ENCODE measurements around the gene ARRDC2. TPM values are rescaled to one million over a fixed set of nuclear protein-coding genes. Genes with fewer than 3 reads are reported as not detected.

The ARRDC2 gene
- total and polyA plus RNA-seq, 2 of the 13 experiments (the other 11 are each of a cell fraction or from before 2014, with no cell fraction given): 2.1 to 3.4 TPM

DNA sequence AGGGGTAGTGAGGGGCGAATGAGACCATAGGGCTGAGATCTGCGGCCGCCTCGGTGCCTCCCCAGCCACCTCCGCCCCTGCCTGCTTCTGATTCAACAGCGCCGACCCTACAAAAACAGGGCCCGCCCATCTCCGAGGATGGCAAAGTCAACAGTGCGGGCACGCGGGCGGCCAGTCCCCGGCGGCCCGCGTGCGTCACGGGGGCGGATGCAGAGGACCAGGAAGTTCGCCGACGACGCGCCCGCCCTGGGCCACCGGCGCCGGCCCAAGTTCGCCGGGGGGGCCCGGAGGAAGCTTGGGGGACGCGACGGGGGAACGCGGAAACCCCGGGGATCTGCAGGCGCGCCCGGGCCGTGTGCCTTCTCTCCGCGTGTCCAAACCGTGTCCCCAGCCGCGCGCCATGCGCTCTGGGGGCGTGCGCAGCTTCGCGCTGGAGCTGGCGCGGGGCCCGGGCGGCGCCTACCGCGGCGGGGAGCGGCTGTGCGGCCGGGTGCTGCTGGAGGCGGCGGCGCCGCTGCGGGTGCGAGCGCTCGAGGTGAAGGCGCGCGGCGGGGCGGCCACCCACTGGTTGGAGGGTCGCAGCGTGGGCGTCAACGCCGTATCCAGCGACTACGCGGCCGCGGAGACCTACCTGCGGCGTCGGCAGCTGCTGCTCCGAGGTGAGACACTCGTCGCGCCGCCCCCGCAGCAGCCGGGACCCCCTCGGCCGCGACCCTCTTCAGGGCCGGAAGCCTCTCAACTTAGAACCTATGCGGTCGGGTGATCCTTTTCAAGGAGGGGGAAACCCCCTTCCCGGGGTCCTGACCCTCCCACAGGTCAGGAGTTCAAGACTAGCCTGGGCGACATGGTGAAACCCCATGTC, 6.8 kb upstream of the ARRDC2 start (continued):
- TF ChIP-seq GTF3A (CRISPR knock-in tag; conservative IDR thresholded peaks at IDR 0.05) (no peak), ZBTB7A (CRISPR knock-in tag; IDR thresholded peaks at IDR 0.05) (no peak), EED (CRISPR knock-in tag; IDR thresholded peaks at IDR 0.05) (no peak), AGO1 (IDR thresholded peaks at IDR 0.05; ENCODE audit: low read depth, low read length, poor library complexity, severe bottlenecking) (no peak), ZBTB43 (CRISPR knock-in tag; conservative IDR thresholded peaks at IDR 0.05) (peak; percentile 84; the same call in 1 of the 2 replicates), ZSCAN25 (CRISPR knock-in tag; IDR thresholded peaks at IDR 0.05) (0 out of 2 replicates have a peak, but pooled peaks have one; percentile 27), ZNF30 (CRISPR knock-in tag; IDR thresholded peaks at IDR 0.05) (no peak), KMT2B (CRISPR knock-in tag; IDR thresholded peaks at IDR 0.05) (0 out of 2 replicates have a peak, but pooled peaks have one; percentile 24), ZNF468 (CRISPR knock-in tag; IDR thresholded peaks at IDR 0.05) (0 out of 2 replicates have a peak, but pooled peaks have one; percentile 55), TBX3 (IDR thresholded peaks at IDR 0.05; ENCODE audit: borderline replicate concordance) (no peak), NFIC (IDR thresholded peaks at IDR 0.05; ENCODE audit: low read length) (no peak), CTCF (CRISPR knock-in tag; IDR thresholded peaks at IDR 0.05) (0 out of 2 replicates have a peak, but pooled peaks have one; percentile 1), ZNF615 (CRISPR knock-in tag; IDR thresholded peaks at IDR 0.05; ENCODE audit: borderline replicate concordance) (no peak), TRIM22 (IDR thresholded peaks at IDR 0.05) (no peak), RBAK (CRISPR knock-in tag; IDR thresholded peaks at IDR 0.05) (no peak), ZNF546 (CRISPR knock-in tag; conservative IDR thresholded peaks at IDR 0.05) (no peak), MXD4 (CRISPR knock-in tag; IDR thresholded peaks at IDR 0.05) (0 out of 2 replicates have a peak, but pooled peaks have one; percentile 35), ZNF24 (IDR thresholded peaks at IDR 0.05) (no peak), KLF12 (CRISPR knock-in tag; IDR thresholded peaks at IDR 0.05; ENCODE audit: borderline replicate concordance) (0 out of 2 replicates have a peak, but pooled peaks have one; percentile 26), ZNF446 (CRISPR knock-in tag; IDR thresholded peaks at IDR 0.05) (no peak)
- TF ChIP-seq, protein P1, sequence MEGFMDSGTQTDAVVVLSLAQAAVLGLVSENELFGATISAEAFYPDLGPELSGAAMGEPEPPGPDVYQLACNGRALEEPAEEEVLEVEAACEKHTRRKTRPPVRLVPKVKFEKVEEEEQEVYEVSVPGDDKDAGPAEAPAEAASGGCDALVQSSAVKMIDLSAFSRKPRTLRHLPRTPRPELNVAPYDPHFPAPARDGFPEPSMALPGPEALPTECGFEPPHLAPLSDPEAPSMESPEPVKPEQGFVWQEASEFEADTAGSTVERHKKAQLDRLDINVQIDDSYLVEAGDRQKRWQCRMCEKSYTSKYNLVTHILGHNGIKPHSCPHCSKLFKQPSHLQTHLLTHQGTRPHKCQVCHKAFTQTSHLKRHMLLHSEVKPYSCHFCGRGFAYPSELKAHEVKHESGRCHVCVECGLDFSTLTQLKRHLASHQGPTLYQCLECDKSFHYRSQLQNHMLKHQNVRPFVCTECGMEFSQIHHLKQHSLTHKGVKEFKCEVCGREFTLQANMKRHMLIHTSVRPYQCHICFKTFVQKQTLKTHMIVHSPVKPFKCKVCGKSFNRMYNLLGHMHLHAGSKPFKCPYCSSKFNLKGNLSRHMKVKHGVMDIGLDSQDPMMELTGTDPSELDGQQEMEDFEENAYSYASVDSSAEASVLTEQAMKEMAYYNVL (CRISPR knock-in tag; IDR thresholded peaks at IDR 0.05; ENCODE audit: borderline replicate concordance): no peak
- TF ChIP-seq, protein P2, sequence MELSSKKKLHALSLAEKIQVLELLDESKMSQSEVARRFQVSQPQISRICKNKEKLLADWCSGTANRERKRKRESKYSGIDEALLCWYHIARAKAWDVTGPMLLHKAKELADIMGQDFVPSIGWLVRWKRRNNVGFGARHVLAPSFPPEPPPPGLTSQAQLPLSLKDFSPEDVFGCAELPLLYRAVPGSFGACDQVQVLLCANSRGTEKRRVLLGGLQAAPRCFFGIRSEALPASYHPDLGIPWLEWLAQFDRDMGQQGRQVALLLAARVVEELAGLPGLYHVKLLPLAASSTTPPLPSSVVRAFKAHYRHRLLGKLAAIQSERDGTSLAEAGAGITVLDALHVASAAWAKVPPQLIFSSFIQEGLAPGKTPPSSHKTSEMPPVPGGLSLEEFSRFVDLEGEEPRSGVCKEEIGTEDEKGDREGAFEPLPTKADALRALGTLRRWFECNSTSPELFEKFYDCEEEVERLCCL (CRISPR knock-in tag; IDR thresholded peaks at IDR 0.05; ENCODE audit: borderline replicate concordance): no peak
